Cerebellar nuclear complex (tissue), 1 donor: Measurements from ENCODE around the gene PLSCR1.

ENCODE experiments used
- DNase-seq, 2 experiments: peaks; one replicate each; lab custom pipeline; 2025; lab: John Stamatoyannopoulos, UW

The PLSCR1 gene, protein sequence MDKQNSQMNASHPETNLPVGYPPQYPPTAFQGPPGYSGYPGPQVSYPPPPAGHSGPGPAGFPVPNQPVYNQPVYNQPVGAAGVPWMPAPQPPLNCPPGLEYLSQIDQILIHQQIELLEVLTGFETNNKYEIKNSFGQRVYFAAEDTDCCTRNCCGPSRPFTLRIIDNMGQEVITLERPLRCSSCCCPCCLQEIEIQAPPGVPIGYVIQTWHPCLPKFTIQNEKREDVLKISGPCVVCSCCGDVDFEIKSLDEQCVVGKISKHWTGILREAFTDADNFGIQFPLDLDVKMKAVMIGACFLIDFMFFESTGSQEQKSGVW

DNA sequence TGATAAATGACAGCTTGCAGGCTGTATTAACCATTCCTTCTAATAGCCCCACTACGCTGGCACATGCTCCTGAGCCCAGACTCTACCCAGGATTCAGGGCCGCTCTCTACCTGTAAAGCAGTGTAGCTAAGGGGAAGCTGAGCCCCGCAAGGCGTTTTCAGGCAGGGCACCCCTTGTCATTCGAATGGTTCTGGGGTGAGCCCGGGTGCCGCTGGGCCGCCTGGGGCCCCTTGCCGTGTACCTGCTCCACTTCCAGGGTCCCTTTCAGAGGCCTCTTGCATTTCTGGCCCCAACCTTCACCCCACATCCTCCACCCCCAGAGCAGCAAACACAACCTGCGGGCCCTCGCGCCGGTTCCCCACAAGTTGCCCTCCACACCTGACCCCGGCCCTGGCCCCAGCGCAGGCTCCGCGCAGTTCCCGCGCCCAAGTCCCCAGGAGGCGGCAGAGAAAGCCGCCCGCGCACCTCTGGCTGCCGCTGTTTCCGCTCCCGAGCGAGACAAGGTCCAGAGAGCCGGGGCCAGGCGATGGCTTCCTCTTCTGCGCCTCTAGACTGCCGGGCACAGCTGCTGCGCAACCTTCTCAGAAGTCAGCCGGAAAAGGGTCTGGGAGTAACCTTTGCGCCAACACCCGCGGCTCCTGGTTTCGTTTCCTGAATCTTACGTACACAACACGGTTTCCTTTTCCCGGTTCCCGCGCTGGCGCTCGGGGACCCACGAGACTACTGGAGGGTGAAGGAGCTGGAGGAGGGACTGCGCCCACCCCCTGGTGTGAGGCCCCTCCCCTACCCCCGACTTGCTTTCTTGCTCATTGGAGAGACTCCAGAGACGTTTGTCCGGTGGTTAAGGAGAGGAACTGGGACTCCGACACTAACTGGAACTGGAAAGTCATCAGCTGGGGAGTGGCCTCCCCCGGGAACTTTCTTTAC lies at the start of gene PLSCR1:
Gene PLSCR1 (minus strand): TSS at position 606 of the 927 bp plus-strand sequence. CDS start 8,055 bp downstream, outside the sequence.
- DNase-seq, result no peak

GRCh38 chr3:146593776-146594175 lies 49.4 kb upstream of the PLSCR1 start:
- DNase-seq, result no peak

DNA sequence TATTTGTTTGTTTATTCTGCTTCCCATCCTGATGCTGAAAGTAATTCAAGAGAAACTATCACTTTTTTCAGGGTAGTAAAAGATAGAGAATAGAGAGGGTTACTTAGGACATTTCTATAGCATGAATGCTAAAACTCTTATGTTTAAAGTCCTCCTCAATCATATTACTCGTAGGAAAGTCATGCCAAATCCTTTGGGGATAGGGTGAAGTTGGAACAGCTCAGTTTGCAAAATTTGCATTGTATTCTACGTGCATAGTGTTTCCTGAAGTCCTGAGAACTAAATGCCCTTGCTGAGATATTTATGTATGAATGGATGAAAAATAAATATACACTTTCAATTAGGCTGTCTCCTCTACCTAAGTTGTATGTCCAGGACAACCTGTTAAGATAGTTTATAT lies 46.1 kb upstream of the PLSCR1 start:
- DNase-seq, result no peak

GRCh38 chr3:146589899-146590508 lies 45.6 kb upstream of the PLSCR1 start:
- DNase-seq, result peak in 1 of 2 experiments; percentile 41

DNA sequence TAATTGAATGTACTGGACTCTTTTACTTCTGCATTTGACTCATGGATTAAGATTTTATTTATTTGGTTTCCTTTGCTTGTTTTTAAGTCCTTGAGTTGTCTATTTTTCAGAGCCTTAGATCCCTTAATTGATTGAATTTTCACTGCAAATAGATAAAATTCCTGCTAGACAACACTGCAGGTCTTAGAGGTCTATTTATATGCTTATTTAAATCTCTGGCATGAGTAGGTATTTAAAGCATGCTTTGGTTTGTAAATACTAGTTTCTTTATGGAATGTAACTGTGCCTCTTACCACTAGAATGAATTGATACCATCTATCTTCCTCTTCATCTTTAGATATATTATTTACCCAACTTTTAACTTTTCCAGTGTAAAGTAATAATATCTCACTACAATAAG lies 40.7 kb upstream of the PLSCR1 start:
- DNase-seq, result no peak

GRCh38 chr3:146581951-146582467 lies 37.6 kb upstream of the PLSCR1 start:
- no peak for DNase-seq

DNA sequence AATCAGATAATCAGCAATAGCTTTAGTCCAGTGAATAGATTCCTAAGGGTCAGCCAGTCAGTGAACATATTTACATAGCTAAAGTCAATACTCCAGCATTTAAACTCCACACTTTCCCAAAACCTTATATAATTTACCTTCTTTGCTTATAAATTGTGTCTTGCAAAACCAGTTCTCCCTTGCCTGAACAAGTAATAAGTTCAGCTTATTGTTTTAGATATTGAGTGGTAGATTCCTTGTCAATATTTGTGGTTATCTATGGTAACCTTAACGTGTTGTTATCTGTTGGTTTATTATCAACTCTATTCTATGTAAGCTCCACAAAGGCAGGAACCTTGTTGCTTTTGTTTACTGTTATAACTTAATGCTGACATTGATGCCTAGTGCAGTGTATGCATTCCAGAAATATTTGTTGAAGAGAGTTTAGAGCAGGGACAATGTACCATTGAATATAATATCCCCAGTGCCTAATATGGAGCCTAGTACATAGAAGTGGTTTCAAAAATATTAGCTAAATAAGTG lies 36.7 kb upstream of the PLSCR1 start:
- DNase-seq, result no peak

GRCh38 chr3:146577662-146578061 lies 33.3 kb upstream of the PLSCR1 start:
- no peak for DNase-seq

- DNase-seq, result no peak
These were observed 31.2 kb upstream of the PLSCR1 start for GRCh38 chr3:146575636-146576035.

- DNase-seq, result no peak
These were observed 29.8 kb upstream of the PLSCR1 start for GRCh38 chr3:146574173-146574572.

DNA sequence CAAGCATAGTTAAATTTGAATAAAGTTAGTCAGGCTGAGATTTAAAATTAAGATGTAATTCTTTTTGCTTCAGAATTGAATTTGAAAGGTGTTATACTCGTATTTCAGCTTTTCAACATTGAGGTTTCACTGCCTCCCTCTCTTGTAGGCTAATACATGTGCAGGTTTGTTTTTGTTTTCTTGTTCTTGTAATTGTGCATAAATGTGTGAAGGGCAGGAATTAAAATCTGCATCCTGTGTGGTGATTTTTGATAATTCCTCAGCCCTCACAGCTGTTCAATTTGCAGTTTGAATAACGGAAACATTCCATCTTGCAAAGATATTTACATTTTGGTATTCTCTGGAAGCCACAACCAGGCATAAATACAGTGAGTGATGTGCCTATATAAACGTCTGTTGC lies 24.9 kb upstream of the PLSCR1 start:
- no peak for DNase-seq

- no peak for DNase-seq
These were observed 21.7 kb upstream of the PLSCR1 start for GRCh38 chr3:146566138-146566537.

GRCh38 chr3:146561879-146562278 lies 17.5 kb upstream of the PLSCR1 start:
- DNase-seq, result no peak

DNA sequence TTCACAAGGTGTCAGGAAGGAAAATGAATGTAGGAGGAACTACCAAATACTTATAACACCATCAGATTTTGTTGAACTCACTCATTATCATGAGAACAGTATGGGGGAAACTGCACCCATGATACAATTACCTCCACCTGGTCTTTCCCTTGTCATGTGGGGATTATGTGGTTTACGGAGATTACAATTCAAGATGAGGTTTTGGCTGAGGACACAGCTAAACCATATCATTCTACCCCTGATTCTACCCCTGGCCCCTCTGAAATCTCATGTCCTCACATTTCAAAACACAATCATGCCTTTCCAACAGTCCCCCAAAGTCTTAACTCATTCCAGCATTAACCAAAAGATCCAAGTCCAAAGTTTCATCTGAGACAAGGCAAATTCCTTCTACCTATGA lies 17.1 kb upstream of the PLSCR1 start:
- no peak for DNase-seq

DNA sequence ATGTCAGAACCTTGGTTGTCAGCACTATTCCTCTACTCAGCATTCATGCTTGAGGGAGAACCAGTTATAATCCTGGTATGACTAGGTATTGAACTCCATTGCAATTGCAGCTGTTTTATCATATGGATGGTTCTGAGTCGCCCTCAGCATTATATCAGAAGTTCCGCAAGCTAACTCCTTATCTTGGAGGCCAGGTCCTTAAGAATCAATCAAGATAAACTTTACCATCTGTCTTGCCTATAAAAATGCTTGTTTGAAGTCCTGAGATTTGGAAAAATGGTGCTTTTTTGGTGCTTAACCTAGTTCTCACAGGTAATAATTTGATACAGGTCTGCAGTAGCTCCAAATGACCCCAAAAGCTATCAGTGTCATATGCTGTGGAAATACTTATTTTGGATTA lies 16.3 kb upstream of the PLSCR1 start:
- DNase-seq, result no peak

DNA sequence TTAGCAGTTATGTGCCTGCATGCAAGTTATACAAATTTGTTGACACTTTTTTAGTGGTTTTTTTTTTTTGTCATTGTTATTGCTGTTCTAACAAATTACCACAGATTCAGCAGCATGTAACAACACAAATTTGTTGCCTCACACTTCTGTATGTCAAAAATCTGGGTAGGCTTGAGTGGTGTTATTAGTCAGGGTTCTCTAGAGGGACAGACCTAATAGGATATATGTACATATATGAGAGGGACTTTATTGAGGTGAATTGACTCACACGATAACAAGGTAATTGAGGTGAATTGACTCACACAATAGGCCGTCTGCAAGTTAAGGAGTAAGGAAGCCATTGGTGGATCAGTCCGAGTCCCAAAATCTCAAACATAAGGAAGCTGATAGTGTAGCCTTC lies 15.0 kb upstream of the PLSCR1 start:
- DNase-seq, result no peak

DNA sequence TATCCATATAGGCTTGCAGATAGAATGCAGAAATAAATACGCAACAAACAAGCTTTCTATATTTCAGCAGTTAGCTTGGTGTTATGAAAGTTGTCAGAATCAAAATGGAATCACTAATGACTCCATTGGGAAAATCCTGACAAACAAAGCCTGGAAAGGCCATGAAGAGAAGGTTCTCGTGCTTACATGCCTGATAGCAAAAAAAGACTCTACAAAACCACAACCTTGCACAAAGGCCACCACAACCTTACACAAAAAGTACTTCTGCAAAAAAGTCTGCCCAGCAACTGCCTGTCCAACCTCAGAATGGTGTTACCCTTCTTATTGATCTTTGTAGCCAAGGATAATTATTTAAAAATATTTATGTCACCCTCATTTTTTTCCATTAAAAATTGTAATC lies 14.4 kb upstream of the PLSCR1 start:
- DNase-seq, result no peak

GRCh38 chr3:146557745-146558144 lies 13.3 kb upstream of the PLSCR1 start:
- no peak for DNase-seq

GRCh38 chr3:146555311-146555710 lies 10.9 kb upstream of the PLSCR1 start:
- no peak for DNase-seq

- DNase-seq, result no peak
These were observed 9.8 kb upstream of the PLSCR1 start for GRCh38 chr3:146554151-146554760.

GRCh38 chr3:146550743-146551510 lies 6.5 kb upstream of the PLSCR1 start:
- no peak for DNase-seq
